Esophagus squamous epithelium (tissue), 4 donors: ENCODE data around the gene KANK4.

Experiments
- POLR2A ChIP-seq, 4 donors: fragments of 450-650 bp; IDR thresholded peaks; one replicate each; pipeline ENCODE4 v1.6.1; 2017; ENCODE audit warnings: antibody characterized with exemption in 4 of 4, mild to moderate bottlenecking in 4 of 4, moderate library complexity in 3 of 4
- TF ChIP-seq, protein P1 (sequence below), 6 experiments: fragments of 450-650 bp in 4 of 6; fragments of 200-600 bp in 2 of 6; sonication (generic) in 2 of 6; IDR thresholded peaks; one replicate each; pipeline ENCODE4 v1.5.1; 2016 to 2019; ENCODE audit warnings: antibody characterized with exemption in 6 of 6, mild to moderate bottlenecking in 4 of 6, moderate library complexity in 4 of 6

DNA sequence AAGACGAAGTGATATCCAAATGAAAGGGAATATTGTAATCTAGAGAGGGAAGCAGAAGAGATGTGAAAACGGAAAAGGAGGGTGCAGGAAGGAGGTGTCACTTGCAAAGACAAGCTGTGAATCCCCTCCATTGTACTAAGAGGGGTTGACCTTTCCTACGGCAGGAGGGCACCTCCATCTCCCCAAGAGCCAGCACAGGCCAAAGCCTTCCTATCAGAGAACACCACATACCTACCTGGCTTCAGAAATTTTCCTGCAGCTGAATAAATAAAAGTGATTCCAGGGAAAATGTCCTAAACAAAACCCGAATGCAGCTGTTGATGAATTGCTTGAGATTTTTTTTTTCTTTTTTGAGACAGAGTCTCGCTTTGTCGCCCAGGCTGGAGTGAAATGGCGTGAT lies 14.3 kb downstream of the KANK4 start:
- TF ChIP-seq POLR2A (IDR thresholded peaks at IDR 0.05): no peak
- TF ChIP-seq, protein P1, sequence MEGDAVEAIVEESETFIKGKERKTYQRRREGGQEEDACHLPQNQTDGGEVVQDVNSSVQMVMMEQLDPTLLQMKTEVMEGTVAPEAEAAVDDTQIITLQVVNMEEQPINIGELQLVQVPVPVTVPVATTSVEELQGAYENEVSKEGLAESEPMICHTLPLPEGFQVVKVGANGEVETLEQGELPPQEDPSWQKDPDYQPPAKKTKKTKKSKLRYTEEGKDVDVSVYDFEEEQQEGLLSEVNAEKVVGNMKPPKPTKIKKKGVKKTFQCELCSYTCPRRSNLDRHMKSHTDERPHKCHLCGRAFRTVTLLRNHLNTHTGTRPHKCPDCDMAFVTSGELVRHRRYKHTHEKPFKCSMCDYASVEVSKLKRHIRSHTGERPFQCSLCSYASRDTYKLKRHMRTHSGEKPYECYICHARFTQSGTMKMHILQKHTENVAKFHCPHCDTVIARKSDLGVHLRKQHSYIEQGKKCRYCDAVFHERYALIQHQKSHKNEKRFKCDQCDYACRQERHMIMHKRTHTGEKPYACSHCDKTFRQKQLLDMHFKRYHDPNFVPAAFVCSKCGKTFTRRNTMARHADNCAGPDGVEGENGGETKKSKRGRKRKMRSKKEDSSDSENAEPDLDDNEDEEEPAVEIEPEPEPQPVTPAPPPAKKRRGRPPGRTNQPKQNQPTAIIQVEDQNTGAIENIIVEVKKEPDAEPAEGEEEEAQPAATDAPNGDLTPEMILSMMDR (IDR thresholded peaks at IDR 0.05): no peak
